Renal cortex interstitium (tissue), 11 donors: Measurements from ENCODE around the gene DSCAML1. TPM values are rescaled to one million over a fixed set of nuclear protein-coding genes. Genes with fewer than 3 reads are reported as not detected.

Experiments used
- DNase-seq, 11 donors: peaks; one replicate each; pipeline ENCODE4 v3.0.0-alpha.2; 2013; ENCODE audit warnings: low read depth in 9 of 11, low spot score in 4 of 11; ENCODE audit errors: extremely low read depth in 1 of 11
- polyA plus RNA-seq, 3 donors: library from polyadenylated mRNA; unstranded; fragments of 120-200 nt; gene quantifications; one replicate each; pipeline ENCODE4 v1.2.1, GENCODE V29; 2013; ENCODE audit not compliant: insufficient read length in 3 of 3

The DSCAML1 gene
- polyA plus RNA-seq, 3 donors, result 2.7 to 4.4 (median 3.0) TPM

DNA sequence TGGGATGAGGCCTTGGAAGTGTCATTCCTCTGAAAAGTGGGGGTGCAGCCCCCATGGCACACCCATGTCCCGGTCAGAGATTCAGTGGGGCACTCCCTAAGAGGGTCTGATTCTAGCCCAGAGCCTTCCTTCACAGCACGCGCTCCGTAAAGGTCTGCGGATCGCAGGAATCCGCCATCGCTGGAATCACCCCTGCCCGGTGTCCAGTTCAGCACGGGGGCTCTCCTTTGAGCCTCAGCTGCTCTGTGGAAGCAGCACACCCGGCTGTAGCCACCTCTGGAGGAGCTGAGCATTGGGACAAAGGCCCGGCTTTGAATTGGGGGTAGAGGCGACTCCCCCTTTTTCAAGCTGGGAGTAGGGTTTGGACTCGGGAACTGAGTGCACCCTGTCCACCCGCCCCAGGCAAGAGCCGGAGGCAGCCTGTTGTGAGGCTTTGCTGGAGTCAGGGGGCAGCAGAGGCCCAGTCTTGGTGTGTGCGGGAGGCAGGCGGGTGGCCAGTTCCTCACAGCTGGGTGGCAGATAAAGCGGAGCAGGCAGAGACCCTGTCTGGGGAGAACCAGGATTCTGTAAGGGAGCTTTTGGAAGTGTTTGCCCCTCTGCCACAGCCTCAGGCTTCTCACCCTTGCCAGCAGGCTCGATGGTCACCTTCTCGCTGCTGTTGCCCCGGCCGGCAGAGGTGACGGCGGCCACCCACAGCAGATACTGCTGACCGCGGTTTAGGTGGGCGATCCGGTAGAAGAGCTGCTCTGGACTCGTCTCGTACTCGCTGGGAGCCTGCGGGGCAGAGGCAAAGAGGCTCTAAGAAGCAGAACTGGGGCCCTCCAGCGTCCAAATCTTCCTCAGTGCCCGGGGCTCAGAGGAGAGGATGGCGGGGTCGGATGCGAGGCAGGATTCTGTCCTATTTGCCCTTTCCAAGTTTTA lies 353.5 kb downstream of the DSCAML1 start:
- peak; percentile 31 to 66 (median 56) for DNase-seq

DNA sequence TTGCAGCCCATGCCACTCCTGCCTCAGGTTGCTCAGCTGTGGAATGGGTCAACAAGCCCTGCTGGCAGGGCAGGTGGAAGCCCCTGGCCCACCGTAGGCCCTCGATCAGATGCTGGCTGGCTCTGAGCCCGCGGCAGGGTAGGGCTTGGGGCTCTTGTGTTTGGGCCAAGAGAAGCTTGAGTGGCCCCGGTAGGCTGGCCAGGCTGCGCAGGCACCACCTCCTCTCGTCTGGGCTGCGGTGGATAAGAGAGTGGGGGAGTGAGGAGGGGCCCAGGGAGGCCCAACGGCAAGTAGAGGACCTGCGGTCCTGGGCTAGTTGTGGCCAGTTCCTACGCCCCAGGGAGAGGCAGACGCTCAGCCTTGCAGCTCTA lies 354.2 kb downstream of the DSCAML1 start:
- no peak for DNase-seq

DNA sequence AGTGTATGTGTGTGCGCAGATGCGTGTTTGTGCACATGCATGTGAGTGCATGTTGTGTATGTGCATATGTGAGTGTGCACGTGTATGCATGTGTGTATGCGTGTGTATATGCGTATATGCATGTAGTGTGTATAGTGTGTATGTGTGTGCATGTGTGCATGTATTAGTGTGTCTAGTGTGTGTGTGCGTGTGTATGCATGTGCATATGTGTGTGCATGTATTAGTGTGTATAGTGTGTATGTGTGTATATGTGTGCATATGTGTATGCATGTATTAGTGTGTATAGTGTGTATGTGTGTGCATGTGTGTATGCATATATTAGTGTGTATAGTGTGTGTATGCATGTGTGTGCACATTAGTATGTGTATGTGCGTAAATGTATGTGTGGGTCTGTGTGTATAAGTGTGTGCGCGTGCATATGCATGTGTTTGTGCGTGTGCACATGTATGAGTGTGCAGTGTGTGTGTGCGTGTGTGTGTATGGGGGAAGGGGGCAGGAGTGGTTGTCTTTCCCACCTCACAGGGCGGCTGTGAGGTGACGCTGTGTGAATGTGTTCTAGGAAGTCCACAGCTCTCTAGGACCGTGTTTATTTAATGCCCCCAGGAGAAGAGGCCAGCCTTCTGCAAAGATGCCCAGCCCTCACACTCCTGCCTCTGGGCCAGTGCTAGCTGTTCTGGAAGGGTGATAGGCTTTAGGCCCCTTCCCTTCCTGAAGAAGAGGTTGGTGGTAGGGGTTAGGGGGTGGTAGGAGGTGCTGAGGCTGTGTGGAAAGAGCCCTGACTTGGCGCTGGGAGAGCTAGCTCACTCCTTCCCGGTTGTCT lies 354.8 kb downstream of the DSCAML1 start:
- DNase-seq, result no peak

DNA sequence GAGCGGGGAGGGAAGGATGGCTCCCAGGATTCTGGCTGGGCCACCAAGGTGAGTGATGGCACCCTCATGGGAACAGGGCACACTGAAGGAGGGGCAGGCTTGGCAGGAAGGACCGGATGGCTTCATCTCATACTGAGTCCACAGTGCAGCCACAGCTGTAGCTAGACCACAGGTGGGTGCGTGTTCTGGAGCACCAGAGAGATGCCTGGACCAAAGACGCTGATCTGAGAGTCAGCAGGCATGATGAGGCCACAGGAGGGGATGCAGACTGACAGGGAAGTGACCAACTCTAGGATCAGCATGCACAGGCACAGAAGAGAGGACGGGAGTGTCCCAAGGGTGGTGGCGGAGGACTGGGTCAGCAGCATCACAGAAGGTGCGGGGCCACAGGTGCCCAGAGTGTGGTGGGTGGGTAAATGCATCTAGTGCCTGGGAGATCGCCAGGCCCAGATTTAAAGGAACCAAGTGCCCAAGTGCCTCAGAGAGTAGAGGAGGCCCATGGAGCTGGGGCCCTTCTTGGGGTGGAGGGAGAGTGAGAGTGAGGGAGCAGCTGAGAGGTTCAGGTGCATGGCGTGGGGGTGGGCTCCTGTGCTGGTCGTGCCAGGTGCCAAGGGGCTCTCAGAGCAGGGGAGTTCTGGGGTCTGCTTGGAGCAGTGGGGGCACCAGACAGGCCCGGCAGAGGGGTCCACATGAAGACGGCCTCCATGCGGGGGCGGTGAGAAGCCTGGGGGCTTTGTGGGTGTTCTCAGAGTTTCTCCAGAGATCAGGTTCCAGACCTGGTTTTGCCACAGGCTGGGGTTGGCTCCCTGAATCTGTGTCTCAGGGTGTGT lies 355.7 kb downstream of the DSCAML1 start:
- no peak for DNase-seq

DNA sequence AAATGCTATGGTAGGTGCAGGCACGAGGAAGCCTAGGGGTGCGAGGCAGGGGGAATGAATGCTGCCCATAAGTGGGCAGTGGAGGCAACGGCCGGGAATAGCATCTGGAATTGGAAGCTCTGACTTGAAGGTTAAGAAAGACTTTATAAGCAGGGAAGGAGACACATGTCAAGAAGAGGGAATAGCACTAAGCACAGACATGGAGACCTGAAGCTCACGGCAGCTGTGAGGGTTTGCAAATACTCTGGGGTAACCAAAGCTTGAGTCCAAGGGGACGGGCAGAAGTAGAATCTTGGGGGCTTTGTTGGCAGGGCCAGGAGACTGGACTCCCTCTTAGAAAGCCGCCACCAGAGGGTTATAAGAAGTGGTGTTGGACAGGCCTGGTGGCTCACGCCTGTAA lies 356.8 kb downstream of the DSCAML1 start:
- no peak for DNase-seq

DNA sequence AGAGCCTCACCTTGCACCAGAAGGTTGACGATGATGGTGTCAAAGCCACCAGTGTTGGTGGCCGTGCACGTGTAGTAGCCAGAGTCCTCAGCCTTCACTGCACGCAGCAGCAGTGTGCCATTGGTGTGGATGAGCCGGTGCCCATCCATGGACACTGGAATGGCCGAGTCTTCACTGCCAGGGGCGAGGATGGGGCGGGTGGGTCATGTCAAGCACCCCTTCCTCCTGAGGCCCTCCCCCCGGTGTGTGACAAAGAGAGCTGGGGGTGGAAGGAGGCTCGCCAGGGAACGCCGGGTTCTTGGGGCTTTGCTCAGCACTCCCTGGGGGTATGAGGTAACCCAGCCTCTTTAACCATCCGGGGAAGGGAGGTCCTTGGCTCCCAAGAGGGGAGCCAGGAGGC lies 357.8 kb downstream of the DSCAML1 start:
- no peak for DNase-seq

DNA sequence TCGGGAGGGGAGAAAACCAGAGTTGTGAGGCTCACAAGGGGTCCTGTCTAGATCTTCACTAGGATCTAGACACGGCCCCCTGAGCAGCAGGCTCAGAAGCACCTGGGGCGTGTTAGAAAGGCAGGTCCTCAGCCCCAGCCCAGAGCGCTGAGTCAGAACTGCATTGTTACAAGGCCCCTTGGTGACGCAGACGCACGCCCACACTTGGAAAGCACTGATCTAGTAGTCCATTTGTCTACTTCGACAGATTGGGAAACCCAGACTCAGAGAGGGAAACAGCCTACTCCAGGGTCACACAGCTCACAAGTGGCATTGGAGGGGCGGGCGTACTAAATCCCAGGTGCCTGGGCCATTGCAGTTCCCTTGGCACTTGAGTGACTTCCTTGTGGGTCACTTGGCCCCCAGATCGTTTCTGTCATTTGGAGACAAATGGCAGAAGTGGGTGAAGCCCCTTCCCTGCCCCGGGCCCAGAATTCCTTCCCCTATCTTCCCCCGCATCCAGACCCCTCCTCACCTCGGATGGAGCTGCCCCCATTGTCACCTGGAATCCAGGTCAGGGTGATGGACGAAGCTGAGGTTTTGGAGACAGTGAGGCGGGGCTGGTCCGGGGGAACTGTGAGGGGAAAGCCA lies 358.5 kb downstream of the DSCAML1 start:
- DNase-seq, result no peak

DNA sequence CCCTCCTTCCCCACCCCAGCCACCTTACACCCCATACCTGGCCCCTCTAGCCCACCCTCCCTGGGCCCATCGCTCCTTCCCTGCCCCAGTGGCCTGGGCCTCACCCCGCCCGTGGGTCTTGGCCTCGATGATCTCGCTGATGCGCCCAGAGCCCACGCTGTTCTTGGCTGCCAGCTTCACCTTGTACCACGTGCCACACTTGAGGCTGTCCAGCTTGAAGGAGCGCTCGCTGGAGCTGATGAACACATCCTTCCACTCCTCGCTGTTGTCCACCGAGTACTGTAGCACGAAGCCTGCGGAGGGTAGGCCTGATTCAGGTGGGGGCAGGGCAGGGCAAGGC lies 359.3 kb downstream of the DSCAML1 start:
- DNase-seq, result no peak

DNA sequence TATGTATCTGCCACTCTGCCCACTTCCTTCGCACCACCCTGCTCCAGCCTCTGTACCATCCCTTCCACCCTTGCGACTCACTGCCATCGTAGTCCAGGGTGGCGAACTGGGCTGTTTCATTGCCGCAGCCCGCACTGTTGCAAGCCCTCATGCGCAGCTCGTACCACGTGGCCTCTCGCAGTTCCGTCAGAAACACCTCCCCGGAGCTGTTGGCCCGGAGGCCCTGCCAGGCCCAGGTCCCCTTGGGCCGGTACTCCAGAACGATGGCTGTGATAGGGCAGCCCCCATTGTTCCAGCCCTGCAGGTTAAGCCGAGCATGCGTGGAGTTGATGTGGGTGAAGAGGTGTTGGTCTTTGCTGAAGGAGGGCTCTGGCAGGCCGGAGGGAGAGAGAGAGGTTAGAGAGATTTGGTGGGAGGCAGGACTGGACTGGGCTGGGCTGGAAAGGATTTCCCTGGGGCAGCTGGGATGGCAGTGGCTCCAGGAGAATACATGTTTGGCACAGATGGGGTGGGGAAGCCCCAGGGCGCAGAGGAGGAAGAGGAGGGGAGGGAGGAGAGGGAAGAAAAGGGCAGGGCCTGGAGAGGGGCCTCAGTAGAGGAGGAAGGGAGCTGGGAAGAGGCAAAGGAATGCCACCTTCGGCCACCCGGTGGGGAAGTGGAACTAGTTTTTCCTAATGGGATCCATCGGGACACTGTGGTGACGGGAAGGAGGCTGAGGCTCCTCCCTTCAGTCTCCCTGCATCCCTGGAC lies 359.8 kb downstream of the DSCAML1 start:
- DNase-seq, result no peak

DNA sequence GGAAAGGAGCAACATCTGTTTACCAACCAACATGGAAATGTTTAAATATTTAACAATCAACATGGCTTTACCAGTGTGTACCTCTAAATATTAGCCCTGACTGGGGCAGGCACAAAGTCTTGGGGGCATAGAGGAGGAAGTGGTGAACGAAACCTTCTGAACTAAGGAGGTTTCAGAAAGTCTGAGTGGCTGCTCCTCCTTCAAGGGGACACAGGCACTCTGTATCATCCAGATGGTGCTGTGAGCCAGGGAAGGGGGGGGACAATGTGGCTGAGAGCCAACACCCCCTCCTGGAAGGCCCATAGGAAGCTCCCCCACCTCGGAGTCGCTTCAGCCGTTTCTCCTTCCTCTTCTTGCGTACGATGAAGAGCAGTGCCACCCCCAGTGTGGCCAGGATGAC lies 361.7 kb downstream of the DSCAML1 start:
- no peak for DNase-seq

DNA sequence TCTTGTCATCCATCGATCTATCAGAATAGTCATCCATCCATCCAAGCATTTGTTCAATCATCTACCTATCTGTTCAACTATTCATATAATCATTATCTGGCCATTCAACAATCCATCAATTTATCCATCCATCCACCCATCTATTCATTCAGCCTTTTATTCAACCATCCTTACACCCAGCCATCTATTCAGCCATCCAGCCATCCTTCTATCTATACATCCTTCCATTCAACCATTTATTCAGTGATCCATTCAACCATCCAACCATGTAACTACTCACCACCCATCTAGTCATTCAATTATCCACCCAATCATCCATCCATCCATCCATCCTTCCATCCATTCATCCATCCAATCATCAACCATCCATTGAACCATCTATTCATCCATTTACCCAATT lies 362.5 kb downstream of the DSCAML1 start:
- no peak for DNase-seq

DNA sequence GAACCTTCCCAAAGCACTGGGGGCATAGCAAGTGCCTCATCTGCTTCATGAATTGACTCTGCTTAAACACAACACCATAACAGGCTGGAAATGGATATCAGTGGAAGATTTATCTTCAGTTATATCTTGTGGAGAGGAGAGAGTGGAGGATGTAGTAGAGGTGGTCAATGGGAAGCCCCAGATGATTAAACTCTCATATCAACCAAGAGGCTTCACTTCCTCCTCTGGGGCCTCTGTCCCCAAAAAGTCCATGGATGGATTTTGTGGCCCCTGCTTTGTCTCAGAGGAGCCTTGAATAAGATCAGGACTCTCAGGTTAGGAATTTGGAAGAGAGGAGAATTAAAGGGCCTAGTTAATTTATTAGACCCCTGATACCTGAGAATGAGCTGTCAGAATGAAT lies 363.3 kb downstream of the DSCAML1 start:
- no peak for DNase-seq

DNA sequence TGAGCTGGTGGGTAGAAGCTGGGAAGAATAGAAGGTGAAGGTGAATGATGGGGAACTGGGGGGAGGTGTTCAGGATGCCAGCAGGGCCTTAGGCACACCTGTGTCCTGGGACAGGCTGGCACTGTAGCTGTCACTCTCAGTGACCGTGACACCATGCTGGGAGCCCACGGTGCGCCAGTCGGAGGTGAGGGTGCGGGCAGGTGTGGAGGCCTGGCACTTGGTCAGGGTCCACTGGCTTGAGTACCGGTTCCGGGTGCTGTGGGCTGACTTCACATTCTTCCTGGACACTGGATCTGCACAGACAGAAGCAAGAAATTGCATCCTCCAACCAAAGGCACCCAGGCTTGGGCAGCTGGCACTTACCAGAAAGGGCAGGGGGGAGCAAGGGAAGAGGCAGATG lies 365.6 kb downstream of the DSCAML1 start:
- DNase-seq, result no peak

DNA sequence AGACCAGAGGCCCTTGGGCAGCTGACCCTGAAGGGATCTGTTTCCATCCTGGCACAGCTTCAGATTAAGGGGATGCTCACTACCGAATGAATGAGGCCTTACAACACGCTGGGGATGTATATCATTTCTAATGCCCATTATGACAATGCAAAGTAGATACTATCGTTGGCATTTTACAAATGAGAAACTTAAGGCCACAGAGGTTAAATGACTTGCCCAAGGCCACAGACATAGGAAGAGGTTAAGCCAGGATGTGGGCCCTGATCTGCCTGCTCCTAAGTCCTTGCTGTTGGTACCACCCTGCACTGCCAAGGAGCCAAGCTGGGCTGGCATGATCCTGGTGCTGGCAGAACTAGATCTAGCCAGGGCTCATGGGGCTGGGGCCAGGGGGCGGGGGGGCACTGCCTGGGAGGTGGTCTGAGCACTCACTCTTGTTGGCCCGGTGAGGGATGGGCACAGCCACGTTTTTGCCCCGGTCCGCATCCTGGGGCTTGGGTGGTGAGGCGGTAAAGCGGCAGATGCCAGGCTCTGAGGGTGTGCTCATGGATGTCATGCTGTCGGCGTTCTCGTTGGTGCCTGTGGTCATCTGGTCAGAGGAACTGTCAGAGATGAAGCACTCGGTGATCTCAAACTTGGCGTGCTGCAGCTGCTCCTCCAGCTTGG lies 366.6 kb downstream of the DSCAML1 start:
- DNase-seq, result no peak

DNA sequence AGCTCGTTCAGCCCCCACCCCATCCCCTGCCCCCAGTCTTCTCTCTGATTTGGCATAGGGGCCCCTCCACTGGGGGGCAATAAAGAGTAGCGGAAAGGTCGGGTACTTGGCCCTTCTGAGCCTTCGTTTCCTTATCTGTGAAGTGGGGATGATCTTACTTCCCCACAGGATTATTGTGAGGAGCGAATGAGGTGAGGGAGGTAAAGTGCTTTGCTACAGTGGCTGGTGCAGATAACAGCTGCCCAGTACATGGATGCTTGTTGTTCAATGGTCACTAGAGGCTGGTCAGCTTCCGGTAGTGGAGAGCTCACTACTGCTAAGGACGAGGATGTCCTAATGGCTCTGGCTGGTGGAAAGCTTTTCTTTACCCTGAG lies 368.2 kb downstream of the DSCAML1 start:
- DNase-seq, result no peak

DNA sequence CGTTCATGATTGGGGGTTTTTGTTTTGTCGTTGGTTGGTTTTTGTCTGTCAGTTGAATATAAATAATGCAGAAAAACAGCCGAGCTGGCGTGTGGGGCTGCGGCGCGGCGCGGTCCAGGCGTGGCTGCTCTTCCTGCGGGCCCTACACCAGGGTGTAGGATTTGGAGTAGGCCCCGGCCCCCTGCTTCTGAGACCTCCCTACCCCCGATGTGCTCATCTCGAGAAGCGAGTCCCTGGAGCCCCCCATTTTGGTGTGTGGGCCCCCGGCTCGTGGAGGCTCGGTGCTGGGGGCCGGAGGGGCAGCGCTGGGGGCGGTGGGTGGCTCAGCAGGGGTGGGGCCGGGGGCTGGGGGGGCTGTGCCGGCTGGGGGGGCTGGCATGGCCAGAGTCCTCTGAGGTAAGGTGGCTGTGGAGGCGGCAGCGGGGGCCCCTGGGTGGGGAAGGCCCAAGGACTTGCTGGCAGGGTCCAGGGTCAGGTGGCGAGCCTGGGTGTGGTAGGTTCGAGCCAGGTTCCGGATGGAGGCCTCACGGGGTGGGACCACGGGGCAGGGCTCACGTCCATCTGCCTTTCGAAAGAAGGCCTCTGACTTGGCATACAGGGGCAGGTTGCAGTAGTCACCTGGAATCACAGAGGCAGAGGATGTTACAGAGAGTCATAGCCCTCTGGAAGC lies 368.7 kb downstream of the DSCAML1 start:
- no peak for DNase-seq

DNA sequence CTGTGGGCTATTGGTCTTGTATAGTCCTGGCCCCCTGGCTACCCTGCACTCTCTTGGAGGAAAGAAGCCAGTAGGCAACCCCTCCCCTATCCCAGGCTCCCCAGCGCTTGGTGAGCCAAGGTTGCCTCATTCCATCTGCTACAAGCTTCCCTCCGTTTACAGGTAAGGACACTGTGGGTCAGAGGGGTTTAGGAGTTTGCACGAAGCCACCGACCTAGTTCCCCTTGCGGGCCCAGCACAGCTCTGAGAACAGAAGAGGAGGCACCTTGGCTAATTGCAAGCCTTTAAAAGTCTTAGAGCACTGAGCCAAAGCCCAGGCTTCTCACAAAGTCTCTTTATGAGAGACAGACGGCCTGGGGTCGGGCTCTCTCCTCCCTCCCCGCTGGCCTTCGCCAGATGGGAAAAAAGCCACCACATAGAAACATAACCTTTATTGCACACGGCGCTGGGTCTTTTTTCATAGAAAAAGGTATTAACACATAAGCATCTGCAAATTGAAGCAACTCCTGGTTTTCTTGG lies 369.6 kb downstream of the DSCAML1 start:
- DNase-seq, result no peak
